Astrocyte of the spinal cord (primary cell): Measurements from ENCODE around the gene KRTAP9-2.
"Not testable (repeated sequence)": the region's sequence is repeated elsewhere in the genome, so short reads cannot be mapped to it uniquely, and the experiment has no call there.

ENCODE experiments used
- DNase-seq: peaks from one replicate; pipeline ENCODE4 v3.0.0; 2011; ENCODE audit warnings: low read depth, low spot score
- H3K4me3 ChIP-seq: 2 replicates; pipeline ENCODE4 v1.5.1; 2011; ENCODE audit warnings: low read depth, mild to moderate bottlenecking, low read length, moderate library complexity
- CTCF ChIP-seq: IDR thresholded peaks from 2 replicates; pipeline ENCODE4 v1.5.1; 2012; ENCODE audit warnings: low read depth, mild to moderate bottlenecking, low read length, inconsistent platforms
- in situ Hi-C: cut with HindIII; loops from 2 replicates; pipeline ENCODE4 v1.10.0; 2017; ENCODE audit warnings: low sequenced_read_pairs

KRTAP9-2 gene

GRCh38 chr17:41226598-41227095 is at the start of gene KRTAP9-2:
TSS of gene KRTAP9-2 (plus strand) at chr17:41226648. CDS start at chr17:41226655, 7 bp downstream.
- H3K4me3 ChIP-seq, DNase-seq, in situ Hi-C loops: not testable (repeated sequence)

- no peak for DNase-seq
- in situ Hi-C loops, result no loop called here
- TF ChIP-seq CTCF, result no peak
- H3K4me3 ChIP-seq, result no peak overlapping the region
These were observed 49.6 kb upstream of the KRTAP9-2 start for GRCh38 chr17:41176744-41177387.

GRCh38 chr17:41177727-41178271 is 48.6 kb upstream of the KRTAP9-2 start, which contains the start of gene KRTAP4-2:
TSS of gene KRTAP4-2 (minus strand) at chr17:41178221. CDS start at chr17:41178164, 57 bp downstream.
- DNase-seq, result no peak
- H3K4me3 ChIP-seq, result no peak within 1 kb of the TSS
- TF ChIP-seq CTCF, result no peak
- in situ Hi-C loops, result no loop called here

- in situ Hi-C loops, result no loop called here
- TF ChIP-seq CTCF, result no peak
- H3K4me3 ChIP-seq, result no peak overlapping the region
- DNase-seq, result peak; percentile 5
These were observed 48.1 kb upstream of the KRTAP9-2 start for GRCh38 chr17:41178341-41178740.

- DNase-seq, result no peak
- H3K4me3 ChIP-seq, result no peak overlapping the region
- in situ Hi-C loops, result no loop called here
- TF ChIP-seq CTCF, result no peak
These were observed 47.4 kb upstream of the KRTAP9-2 start for GRCh38 chr17:41178843-41179616.

GRCh38 chr17:41184480-41184961 is 41.9 kb upstream of the KRTAP9-2 start, which contains the start of gene KRTAP4-1:
TSS of gene KRTAP4-1 (minus strand) at chr17:41184911. CDS start at chr17:41184854, 57 bp downstream.
- in situ Hi-C loops, result no loop called here
- no peak within 1 kb of the TSS for H3K4me3 ChIP-seq
- no peak for TF ChIP-seq CTCF
- no peak for DNase-seq
